Fibroblast of skin of right biceps (primary cell): ENCODE data around the gene GJB4.

Source experiments
- DNase-seq: peaks from one replicate; pipeline ENCODE4 v3.0.0-alpha.2; 2013

Gene GJB4

GRCh38 chr1:34779526-34779925, 20.0 kb downstream of the GJB4 start:
- DNase-seq = no peak

- DNase-seq = no peak
Observed at GRCh38 chr1:34779962-34780361, 20.4 kb downstream of the GJB4 start.

DNA sequence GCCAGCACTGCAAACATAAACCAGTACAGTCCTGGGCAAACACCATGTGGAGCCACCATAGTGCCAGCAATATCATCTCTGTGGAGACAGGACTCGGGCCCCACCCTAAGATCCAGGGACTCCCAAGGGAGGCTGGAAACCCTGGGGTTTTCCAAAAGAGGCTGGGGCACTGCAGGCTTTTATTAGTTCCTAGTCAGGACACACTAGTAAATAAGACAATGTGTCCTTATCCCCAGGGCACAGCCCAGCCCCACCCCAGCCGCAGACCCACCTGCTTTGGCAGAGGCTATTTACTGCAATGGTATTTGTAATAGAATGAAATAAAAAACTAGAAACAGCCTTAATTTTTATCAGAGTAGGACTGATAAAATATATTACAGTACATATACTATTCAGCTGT, 21.0 kb downstream of the GJB4 start:
- no peak for DNase-seq

DNA sequence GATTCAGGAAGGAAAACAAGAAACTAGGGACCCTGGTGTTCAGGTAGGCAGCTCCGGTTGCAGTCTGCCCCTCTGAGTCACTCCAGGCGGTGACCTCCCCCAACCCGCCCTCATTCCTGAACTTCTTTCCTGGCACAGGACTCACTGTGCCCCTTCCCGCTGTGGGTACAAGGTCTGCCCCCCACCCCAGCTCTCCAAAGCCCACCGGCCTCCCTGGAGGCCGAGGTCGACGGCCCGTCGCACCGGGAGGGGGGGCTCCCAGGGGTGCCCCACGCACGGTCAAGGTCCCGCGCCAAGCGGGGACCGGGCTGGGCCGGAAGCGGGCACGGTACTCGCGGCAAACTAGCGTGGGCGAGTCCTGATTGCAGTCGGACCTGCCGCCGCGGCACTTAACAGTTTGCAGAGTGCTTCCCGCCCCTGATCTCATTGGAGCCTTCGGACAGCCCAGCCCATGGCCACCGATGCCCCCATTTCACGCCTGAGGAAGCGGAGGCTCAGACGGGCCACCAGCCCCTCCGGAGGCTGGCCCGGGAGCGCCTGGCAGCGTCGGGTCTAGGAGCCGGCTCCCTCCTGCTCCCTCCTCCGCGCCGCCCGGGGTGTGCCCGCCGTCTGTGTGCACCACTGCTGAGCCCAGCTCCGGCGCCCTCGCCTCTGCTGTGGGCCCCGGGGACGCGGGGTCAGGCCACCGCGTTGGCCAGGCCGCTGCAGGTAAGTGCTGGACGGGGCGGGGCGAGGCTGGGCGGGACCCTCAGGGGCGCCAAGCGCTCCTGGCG, 21.7 kb downstream of the GJB4 start, which contains the start of gene GJB3:
GJB3 (plus strand) TSS at position 144 of the 773 bp plus-strand sequence. CDS start 3,549 bp downstream, outside the sequence.
- no peak for DNase-seq

DNA sequence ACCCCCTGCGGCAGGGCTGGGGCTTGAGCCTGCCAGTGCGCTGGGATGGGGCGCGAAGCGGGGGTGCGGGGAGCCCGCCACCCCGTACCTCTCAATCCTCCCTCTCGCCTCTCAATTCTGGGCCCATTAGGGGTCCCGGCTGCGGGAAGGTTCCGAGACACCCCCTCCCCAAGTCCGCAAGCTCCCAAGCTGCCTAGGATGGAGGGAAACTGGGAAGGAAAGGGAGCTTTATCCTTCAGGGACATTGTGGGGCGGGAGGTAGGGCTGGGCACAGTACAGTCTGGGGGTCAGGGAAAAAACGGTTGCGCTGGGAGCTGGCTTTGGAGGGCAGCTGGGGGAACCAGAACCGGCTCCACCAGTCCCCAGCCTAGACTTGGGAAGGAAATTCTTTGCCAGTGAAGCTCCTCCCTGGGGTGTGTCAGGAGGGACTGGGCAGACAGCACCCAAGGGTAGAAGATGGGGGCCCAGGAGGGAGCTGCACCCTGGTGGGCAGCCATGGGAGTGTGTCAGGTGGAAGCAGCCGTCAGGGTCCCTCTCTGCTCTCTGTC, 22.4 kb downstream of the GJB4 start:
- DNase-seq = no peak

GRCh38 chr1:34784751-34785221, 25.2 kb downstream of the GJB4 start:
- DNase-seq = no peak

DNA sequence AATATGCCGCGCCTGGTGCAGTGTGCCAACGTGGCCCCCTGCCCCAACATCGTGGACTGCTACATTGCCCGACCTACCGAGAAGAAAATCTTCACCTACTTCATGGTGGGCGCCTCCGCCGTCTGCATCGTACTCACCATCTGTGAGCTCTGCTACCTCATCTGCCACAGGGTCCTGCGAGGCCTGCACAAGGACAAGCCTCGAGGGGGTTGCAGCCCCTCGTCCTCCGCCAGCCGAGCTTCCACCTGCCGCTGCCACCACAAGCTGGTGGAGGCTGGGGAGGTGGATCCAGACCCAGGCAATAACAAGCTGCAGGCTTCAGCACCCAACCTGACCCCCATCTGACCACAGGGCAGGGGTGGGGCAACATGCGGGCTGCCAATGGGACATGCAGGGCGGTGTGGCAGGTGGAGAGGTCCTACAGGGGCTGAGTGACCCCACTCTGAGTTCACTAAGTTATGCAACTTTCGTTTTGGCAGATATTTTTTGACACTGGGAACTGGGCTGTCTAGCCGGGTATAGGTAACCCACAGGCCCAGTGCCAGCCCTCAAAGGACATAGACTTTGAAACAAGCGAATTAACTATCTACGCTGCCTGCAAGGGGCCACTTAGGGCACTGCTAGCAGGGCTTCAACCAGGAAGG, 25.8 kb downstream of the GJB4 start:
- no peak for DNase-seq

DNA sequence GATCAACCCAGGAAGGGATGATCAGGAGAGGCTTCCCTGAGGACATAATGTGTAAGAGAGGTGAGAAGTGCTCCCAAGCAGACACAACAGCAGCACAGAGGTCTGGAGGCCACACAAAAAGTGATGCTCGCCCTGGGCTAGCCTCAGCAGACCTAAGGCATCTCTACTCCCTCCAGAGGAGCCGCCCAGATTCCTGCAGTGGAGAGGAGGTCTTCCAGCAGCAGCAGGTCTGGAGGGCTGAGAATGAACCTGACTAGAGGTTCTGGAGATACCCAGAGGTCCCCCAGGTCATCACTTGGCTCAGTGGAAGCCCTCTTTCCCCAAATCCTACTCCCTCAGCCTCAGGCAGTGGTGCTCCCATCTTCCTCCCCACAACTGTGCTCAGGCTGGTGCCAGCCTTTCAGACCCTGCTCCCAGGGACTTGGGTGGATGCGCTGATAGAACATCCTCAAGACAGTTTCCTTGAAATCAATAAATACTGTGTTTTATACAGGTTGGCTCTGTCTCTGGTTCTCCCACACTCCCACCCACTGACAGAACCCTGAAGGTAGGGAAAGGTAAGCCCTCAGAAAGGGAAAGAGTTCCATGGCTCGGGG, 26.4 kb downstream of the GJB4 start:
- DNase-seq = no peak

GRCh38 chr1:34786521-34787325, 27.2 kb downstream of the GJB4 start:
- DNase-seq = peak; percentile 54

DNA sequence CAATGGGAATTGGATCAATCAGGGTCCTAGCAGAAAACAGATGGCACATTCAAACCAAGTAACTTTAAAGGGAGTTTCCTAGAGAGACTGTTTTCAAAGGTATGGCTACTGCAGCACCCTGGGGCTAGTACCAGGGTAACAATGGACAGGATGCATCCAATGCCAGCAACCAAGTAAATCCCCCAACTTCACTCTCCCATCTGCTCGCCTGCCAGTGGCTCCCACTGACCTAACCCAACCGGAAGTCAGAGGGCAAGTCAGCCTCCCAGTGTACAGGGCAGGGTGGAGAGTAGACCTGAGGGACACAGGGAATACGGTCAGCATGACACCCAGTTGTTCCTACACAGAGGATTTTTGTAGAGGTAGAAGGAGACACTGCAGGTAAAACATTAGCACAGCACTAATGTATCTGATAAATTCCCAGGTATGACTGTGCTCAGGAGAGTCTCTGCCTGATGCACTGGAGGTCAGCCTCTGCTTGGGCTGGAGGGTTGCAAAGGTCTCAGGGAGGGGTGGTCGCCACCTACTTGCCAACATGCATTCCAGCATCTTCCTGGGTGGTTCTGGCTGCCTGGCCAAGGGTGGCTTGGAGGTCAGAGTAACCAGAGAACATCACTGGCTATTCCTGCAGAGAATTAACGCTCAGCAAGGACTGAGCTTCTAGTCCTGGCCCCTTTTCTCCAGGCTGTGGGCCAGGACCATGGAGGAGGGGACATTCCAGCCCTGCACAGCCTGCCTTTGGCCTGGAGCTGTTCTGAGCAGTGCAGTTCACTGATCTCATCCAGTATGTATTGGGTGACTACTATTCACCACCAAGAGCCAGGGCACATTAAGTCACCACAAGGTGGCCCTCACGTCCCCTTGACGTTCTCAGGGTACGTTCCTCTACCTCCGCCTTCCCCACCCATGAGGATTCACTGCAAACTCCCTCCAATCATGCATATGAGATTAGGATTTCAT, 28.2 kb downstream of the GJB4 start:
- peak; percentile 16 for DNase-seq

- no peak for DNase-seq
Observed at GRCh38 chr1:34790985-34791384, 31.4 kb downstream of the GJB4 start.

DNA sequence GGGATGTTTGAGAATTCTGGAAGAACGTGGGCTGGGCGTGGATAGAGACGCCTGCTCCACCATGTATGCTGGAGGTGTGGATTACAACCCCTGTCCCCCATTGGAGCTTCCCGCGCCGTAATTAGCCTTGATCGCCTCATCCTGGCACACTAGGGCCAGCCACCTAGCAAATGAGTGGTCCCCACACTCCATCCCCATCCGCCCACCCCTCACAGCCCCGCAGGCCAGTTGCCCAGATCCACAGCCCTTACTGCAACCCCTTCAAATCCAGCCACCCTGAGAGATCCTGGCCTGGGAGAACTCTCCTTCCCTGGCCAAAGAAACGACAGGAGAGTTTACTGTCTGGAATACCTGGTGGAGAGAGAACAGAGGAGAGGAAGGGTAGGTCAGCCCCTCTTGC, 32.9 kb downstream of the GJB4 start:
- no peak for DNase-seq

DNA sequence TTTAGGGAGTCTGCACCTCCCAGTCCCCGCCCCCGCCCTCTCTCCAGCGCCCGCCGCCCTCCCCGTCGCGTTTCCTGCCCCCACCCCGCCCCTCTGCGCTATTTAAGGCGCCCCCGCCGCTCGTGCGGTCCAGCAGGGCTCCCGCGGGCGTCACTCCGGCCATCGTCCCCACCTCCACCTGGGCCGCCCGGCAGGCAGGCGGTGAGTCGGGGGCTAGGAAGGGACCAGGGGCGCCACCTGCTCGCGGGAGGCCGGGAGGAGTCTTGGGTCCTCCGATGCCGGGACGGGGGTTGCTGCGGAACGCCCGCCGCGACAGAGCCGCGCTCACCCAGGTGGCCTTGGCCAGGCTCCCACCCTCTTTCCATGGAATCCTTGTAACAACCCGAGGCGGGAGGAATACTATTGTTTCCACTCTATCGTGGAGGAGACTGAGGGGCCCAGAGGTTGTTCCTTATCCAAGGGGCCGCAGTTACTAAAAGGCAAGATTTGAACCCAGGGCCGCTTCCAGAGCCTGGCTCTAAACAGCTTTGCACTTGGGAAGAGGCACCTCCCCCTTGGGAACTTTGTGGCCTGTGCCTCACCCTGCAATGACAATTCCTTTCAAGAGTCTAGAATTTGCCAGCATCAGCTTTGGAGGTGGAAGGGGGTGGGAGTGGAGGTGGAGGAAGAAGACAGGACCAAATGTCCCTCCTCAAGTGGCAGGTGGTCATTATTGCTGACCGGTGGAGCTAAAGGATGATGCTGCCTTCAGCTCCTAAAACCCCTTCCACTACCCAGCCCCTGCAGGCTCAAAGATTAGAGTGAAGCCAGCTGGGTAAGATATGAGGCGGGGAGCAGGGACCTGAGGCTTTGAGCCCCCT, 33.6 kb downstream of the GJB4 start, which contains the start of gene GJA4:
GJA4 (plus strand) TSS at position 132 of the 860 bp plus-strand sequence. CDS start 1,215 bp downstream, outside the sequence.
- no peak for DNase-seq

GRCh38 chr1:34794001-34794789, 34.7 kb downstream of the GJB4 start:
- DNase-seq = no peak

DNA sequence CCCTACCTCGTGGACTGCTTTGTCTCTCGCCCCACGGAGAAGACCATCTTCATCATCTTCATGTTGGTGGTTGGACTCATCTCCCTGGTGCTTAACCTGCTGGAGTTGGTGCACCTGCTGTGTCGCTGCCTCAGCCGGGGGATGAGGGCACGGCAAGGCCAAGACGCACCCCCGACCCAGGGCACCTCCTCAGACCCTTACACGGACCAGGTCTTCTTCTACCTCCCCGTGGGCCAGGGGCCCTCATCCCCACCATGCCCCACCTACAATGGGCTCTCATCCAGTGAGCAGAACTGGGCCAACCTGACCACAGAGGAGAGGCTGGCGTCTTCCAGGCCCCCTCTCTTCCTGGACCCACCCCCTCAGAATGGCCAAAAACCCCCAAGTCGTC, 35.2 kb downstream of the GJB4 start:
- DNase-seq = no peak

DNA sequence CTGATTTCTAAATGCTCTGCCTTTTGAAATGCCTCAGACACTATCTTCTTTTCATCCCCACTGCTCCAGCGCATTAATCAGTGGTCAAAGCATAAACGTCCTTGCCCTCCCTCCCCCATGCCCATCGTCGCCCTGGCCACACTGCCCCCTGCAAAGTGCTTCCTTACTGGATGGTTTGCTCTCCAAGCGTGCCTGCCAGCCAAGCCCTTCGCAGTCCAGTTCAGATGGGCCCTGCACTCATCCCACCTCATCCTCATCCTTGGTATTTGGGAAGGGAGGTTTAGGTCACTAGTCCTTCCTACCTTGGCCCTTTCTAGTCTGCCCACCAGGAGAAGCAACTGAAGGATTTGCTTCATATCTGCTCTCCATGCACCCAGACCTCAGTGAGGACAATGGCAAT, 36.4 kb downstream of the GJB4 start:
- no peak for DNase-seq

GRCh38 chr1:34796990-34797389, 37.5 kb downstream of the GJB4 start:
- DNase-seq = no peak

GRCh38 chr1:34800214-34800613, 40.7 kb downstream of the GJB4 start:
- no peak for DNase-seq

DNA sequence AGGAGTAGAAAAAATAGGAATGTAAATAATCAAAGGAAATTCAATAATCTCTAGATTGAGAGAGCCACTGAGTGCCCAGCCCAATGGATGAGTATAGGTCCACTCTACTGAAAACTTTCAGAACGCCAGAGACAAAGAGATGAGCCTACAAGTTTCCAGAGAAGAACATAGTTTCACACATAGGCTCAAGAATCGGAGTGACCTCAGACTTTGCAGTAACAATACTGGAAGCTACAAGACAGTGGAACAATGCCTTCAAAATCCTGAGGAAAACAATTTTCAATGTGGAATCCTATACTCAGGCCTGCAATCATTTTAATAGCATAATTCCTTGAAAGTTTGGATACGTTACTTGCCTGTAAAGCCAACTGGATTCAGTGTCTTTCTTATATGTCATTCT, 44.2 kb downstream of the GJB4 start:
- DNase-seq = no peak

GRCh38 chr1:34806396-34806795, 46.9 kb downstream of the GJB4 start:
- DNase-seq = peak; percentile 7
